Nephron progenitor cell (in vitro differentiated cells): ENCODE data around the gene KLHDC3.
"Not testable (repeated sequence)": the region's sequence is repeated elsewhere in the genome, so short reads cannot be mapped to it uniquely, and the experiment has no call there.

ENCODE experiments used
- DNase-seq: peaks from one replicate; pipeline ENCODE4 v3.0.0; 2021
- H3K27ac Mint-ChIP-seq: 2 replicates; pipeline ENCODE4 v1.8.0; 2021; ENCODE audit warnings: mild to moderate bottlenecking, moderate library complexity, mixed read lengths
- H3K27me3 Mint-ChIP-seq: 2 replicates; pipeline ENCODE4 v1.8.0; 2021; ENCODE audit warnings: mild to moderate bottlenecking, low read depth, mixed read lengths; ENCODE audit not compliant: poor library complexity
- H3K36me3 Mint-ChIP-seq: 2 replicates; pipeline ENCODE4 v1.8.0; 2021; ENCODE audit warnings: low read depth, mixed read lengths
- H3K4me1 Mint-ChIP-seq: 2 replicates; pipeline ENCODE4 v1.8.0; 2021; ENCODE audit warnings: mixed read lengths
- H3K4me3 Mint-ChIP-seq: 2 replicates; pipeline ENCODE4 v1.8.0; 2021; ENCODE audit warnings: mild to moderate bottlenecking, moderate library complexity, mixed read lengths
- H3K9me3 Mint-ChIP-seq: 2 replicates; pipeline ENCODE4 v1.8.0; 2021; ENCODE audit warnings: mild to moderate bottlenecking, moderate library complexity, mixed read lengths
- TF ChIP-seq, protein P1 (sequence below): fragments of 200-600 bp; sonication (generic); IDR thresholded peaks from 2 replicates; pipeline ENCODE4 v1.5.0; 2021; ENCODE audit warnings: antibody characterized with exemption

The KLHDC3 gene

DNA sequence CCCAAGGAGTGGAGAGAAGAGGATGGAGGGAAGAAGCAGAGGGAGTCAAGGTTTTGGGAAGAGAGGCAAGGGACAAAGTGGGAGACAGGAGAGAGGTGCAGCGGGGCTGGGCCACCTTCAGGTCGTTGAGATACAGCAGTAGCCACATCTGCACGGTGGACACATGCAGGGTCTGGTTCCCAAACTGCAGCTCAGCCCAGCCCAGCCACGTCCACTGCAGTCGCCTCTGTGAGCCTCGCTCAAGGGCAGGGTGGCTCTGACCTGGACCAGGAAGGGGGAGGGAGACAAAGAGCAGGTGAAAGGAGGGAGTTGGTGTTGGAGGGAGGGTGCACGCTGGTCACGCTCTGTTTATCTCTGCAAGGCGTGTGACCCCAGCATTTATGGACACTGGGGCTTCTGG lies 24.7 kb downstream of the KLHDC3 start:
- DNase-seq, result no peak
- Mint-ChIP-seq H3K4me1 (no peaks in the 10 kb centered on the region), H3K36me3 (peaks cover 76% of the 10 kb centered on the region), H3K27me3 (no peaks in the 10 kb centered on the region), H3K9me3 (no peaks in the 10 kb centered on the region), H3K27ac (no peak overlapping the region), H3K4me3 (no peak overlapping the region)
- TF ChIP-seq, protein P1, sequence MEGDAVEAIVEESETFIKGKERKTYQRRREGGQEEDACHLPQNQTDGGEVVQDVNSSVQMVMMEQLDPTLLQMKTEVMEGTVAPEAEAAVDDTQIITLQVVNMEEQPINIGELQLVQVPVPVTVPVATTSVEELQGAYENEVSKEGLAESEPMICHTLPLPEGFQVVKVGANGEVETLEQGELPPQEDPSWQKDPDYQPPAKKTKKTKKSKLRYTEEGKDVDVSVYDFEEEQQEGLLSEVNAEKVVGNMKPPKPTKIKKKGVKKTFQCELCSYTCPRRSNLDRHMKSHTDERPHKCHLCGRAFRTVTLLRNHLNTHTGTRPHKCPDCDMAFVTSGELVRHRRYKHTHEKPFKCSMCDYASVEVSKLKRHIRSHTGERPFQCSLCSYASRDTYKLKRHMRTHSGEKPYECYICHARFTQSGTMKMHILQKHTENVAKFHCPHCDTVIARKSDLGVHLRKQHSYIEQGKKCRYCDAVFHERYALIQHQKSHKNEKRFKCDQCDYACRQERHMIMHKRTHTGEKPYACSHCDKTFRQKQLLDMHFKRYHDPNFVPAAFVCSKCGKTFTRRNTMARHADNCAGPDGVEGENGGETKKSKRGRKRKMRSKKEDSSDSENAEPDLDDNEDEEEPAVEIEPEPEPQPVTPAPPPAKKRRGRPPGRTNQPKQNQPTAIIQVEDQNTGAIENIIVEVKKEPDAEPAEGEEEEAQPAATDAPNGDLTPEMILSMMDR, result no peak

DNA sequence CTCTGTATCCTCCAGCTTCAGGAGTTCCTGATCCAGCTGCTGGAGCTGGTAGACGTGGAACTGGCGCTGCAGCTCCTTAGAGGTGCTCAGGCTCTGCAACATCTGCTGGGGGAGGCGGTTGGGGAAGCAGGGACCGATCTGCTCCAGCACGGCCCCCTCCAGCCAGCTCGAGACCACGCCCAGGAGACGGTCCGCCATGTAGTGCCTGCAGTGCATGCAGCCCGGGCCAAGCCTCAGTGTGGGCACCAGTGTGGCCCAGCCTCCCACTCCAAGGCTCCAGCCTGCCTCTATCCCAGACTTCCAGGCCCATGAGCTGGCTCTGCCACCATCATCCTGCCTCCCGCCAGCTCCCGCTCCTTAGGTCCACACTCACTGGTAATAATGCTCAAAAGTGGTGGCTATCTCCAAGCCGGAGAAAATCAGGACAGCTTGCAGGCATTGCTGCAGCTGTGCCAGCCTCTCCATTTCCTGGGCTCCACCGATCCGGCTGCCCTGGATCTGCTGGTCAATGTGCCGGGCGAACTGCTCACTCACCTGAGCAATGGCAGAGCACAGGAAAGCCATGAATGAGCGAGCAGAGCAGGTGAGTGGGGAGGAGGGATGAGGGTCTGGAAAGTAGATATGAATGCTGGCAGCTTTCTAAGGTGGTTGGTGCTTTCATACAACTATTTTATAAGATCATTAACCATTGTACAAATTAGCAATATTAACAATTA lies 26.7 kb downstream of the KLHDC3 start:
- H3K27ac Mint-ChIP-seq, result peak overlapping the region; percentile 38
- H3K4me3 Mint-ChIP-seq, result no peak overlapping the region
- DNase-seq, result no peak
- H3K4me1 Mint-ChIP-seq, result no peaks in the 10 kb centered on the region
- H3K36me3 Mint-ChIP-seq, result peaks cover 67% of the 10 kb centered on the region
- TF ChIP-seq, protein P1, result no peak
- H3K9me3 Mint-ChIP-seq, result no peaks in the 10 kb centered on the region
- no peaks in the 10 kb centered on the region for H3K27me3 Mint-ChIP-seq

DNA sequence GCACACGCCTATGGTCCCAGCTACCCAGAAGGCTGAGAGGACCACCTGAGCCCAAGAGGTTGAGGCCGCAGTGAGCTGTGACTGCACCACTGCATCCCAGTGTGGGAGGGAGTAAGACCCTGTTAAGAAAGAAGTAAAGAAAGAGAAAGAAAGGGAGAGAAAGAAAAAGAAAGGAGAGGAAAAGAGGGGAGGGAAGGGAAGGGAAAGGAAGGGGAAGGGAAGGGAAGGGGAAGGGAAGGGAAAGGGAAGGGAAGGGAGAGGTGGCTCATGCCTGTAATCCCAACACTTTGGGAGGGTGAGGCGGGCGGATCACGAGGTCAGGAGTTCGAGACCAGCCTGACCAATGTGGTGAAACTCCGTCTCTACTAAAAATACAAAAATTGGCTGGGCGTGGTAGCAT lies 27.4 kb downstream of the KLHDC3 start:
- H3K36me3 Mint-ChIP-seq, result peaks cover 67% of the 10 kb centered on the region
- H3K27me3 Mint-ChIP-seq, result not testable (repeated sequence)

DNA sequence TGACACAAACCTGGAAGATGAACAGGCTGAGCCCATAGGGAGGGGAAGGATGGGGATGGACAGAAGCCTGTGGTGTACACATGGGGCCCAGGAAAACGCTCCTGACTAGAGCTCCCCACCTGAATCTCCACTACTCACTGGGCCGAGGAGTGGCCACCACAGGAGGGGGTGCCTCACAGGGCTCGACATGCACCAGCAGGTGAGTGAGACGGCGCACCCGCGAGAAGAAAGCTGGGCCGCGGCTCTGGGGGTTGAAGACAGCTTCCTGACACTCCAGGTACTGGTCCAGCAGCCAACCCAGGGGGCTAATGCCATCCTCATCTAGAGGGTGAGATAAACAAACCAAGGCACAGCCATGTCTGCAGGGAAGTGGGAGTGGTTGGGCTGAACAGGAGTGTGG lies 29.3 kb downstream of the KLHDC3 start:
- no peaks in the 10 kb centered on the region for H3K27me3 Mint-ChIP-seq
- no peak for DNase-seq
- no peak overlapping the region for H3K27ac Mint-ChIP-seq
- peaks cover 63% of the 10 kb centered on the region for H3K36me3 Mint-ChIP-seq
- no peak overlapping the region for H3K4me3 Mint-ChIP-seq
- no peaks in the 10 kb centered on the region for H3K9me3 Mint-ChIP-seq
- no peaks in the 10 kb centered on the region for H3K4me1 Mint-ChIP-seq
- TF ChIP-seq, protein P1, result no peak

More for the DNA sequence above, 27.4 kb downstream of the KLHDC3 start:
- H3K9me3 Mint-ChIP-seq, H3K4me1 Mint-ChIP-seq, DNase-seq, H3K27ac Mint-ChIP-seq, H3K4me3 Mint-ChIP-seq: not testable (repeated sequence)

DNA sequence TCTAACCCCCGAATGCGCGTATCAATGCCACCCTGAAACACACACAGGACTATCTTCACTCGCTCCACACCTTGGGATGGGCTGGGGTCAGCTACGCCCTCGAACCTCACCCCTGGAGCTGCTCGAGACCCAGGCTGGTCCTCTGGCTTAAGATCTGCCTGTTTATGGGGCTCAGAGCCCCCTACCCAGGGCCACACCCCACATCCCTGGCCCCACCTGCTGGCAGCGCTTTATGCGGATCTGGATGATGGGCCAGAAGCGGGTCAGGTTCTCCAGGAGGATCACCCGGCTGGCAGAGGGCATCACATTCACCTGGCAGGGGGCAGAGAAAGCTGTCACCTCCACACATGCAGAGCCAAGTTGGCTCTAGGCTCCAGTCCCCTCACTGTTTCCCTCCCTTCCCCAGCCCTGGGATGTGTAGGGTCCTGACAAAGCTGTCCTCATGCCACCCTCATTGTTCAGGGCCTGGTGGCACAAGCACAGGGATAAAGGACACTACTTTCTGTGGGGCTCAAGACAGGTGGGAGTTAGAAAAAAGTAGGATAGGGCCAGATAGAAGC lies 31.4 kb downstream of the KLHDC3 start:
- no peaks in the 10 kb centered on the region for H3K27me3 Mint-ChIP-seq
- H3K4me1 Mint-ChIP-seq, result peaks cover 6% of the 10 kb centered on the region
- peaks cover 62% of the 10 kb centered on the region for H3K36me3 Mint-ChIP-seq
- H3K4me3 Mint-ChIP-seq, result no peak overlapping the region
- TF ChIP-seq, protein P1, result no peak
- H3K9me3 Mint-ChIP-seq, result no peaks in the 10 kb centered on the region
- H3K27ac Mint-ChIP-seq, result peak overlapping the region; percentile 80
- DNase-seq, result no peak

DNA sequence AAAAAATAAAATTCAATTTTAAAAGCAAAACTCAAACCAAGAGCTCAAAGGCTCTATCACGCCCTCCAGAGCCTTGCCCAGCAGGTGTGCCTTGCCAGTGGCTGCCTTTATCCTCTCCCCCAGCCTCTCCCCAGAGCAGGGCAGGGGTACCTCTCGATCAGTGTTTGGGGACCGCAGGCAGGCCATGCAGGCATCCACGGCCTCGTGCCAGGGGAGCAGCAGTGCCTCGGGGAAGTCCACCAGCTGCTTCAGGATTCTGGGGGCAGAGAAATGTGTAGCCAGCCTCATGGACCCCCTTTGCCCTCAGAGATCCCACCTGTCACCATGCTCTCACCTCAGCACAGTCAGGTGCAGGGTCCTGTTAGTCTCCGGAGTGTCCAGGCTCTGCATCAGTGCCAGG lies 33.9 kb downstream of the KLHDC3 start:
- TF ChIP-seq, protein P1, result no peak
- Mint-ChIP-seq H3K27me3 (no peaks in the 10 kb centered on the region), H3K4me3 (no peak overlapping the region), H3K27ac (no peak overlapping the region), H3K9me3 (no peaks in the 10 kb centered on the region), H3K4me1 (peaks cover 30% of the 10 kb centered on the region), H3K36me3 (peaks cover 54% of the 10 kb centered on the region)
- no peak for DNase-seq
